Activated CD4-positive, CD25-positive, alpha-beta regulatory T cell (primary cell): ENCODE results near the gene PLG.
A peak's percentile ranks its signal among the peaks of the same experiment; 100 is the strongest.
"Not testable (repeated sequence)": the region's sequence is repeated elsewhere in the genome, so short reads cannot be mapped to it uniquely, and the experiment has no call there.

Source experiments
- DNase-seq, 4 experiments: peaks; one replicate each; lab custom pipeline; 2025; lab: John Stamatoyannopoulos, UW

Gene PLG

GRCh38 chr6:160704688-160705087 lies 2.6 kb downstream of the PLG start:
- DNase-seq = not testable (repeated sequence)

GRCh38 chr6:160708993-160709392 lies 6.9 kb downstream of the PLG start:
- not testable (repeated sequence) for DNase-seq

GRCh38 chr6:160714731-160715316 lies 12.8 kb downstream of the PLG start:
- no peak for DNase-seq

- DNase-seq = no peak
Observed at GRCh38 chr6:160730911-160731310, 28.9 kb downstream of the PLG start.

- no peak for DNase-seq
Observed at GRCh38 chr6:160733050-160733646, 31.1 kb downstream of the PLG start.

- DNase-seq = no peak
Observed at GRCh38 chr6:160734627-160735026, 32.6 kb downstream of the PLG start.

GRCh38 chr6:160735523-160735922 lies 33.5 kb downstream of the PLG start:
- DNase-seq = no peak

- DNase-seq = no peak
Observed at GRCh38 chr6:160737934-160738333, 35.9 kb downstream of the PLG start.

GRCh38 chr6:160739955-160740354 lies 37.9 kb downstream of the PLG start:
- no peak for DNase-seq

GRCh38 chr6:160741012-160741411 lies 39.0 kb downstream of the PLG start:
- DNase-seq = not testable (repeated sequence)

- DNase-seq = no peak
Observed at GRCh38 chr6:160742090-160742489, 40.0 kb downstream of the PLG start.

GRCh38 chr6:160750276-160750689 lies 48.2 kb downstream of the PLG start:
- DNase-seq = no peak

GRCh38 chr6:160753211-160753610 lies 51.2 kb downstream of the PLG start:
- not testable (repeated sequence) for DNase-seq

- no peak for DNase-seq
Observed at GRCh38 chr6:160755165-160755564, 53.1 kb downstream of the PLG start.

GRCh38 chr6:160756021-160756420 lies 54.0 kb downstream of the PLG start:
- no peak for DNase-seq

- no peak for DNase-seq
Observed at GRCh38 chr6:160756871-160757270, 54.8 kb downstream of the PLG start.

- DNase-seq = no peak
Observed at GRCh38 chr6:160764847-160765246, 62.8 kb downstream of the PLG start.

- DNase-seq = no peak
Observed at GRCh38 chr6:160765412-160765811, 63.4 kb downstream of the PLG start.

GRCh38 chr6:160766657-160766988 lies 64.6 kb downstream of the PLG start:
- DNase-seq = no peak

- peak in 3 of 4 experiments; percentile 1 to 21 (median 8) for DNase-seq
Observed at GRCh38 chr6:160766989-160767646, 65.1 kb downstream of the PLG start.

- no peak for DNase-seq
Observed at GRCh38 chr6:160767647-160768019, 65.6 kb downstream of the PLG start.

GRCh38 chr6:160768101-160768500 lies 66.1 kb downstream of the PLG start:
- DNase-seq = no peak

GRCh38 chr6:160774399-160774798 lies 72.4 kb downstream of the PLG start:
- DNase-seq = no peak
